ENCODE data around the gene TEX48.

The TEX48 gene

GRCh38 chr9:114693248-114693855, 11.4 kb upstream of the TEX48 start:
- no peak for DNase-seq

DNA sequence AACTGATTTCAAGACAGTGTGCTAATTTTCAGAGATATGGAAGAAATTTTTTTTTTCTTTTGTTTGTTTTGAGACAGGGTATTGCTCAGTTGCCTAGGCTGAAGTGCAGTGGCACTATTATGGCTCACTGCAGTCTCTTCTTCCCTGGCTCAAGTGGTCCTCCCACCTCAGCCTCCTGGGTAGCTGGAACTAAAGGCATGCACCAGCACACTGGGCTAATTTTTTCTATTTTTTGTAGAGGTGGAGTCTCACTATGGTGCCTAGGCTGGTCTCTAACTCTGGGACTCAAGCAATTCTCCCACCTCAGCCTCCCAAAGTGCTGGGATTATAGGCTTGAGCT, 9.9 kb upstream of the TEX48 start:
- no peak for DNase-seq

- DNase-seq, result no peak
Measured at GRCh38 chr9:114691046-114691955, 9.3 kb upstream of the TEX48 start.

GRCh38 chr9:114690308-114690707, 8.3 kb upstream of the TEX48 start:
- no peak for DNase-seq

DNA sequence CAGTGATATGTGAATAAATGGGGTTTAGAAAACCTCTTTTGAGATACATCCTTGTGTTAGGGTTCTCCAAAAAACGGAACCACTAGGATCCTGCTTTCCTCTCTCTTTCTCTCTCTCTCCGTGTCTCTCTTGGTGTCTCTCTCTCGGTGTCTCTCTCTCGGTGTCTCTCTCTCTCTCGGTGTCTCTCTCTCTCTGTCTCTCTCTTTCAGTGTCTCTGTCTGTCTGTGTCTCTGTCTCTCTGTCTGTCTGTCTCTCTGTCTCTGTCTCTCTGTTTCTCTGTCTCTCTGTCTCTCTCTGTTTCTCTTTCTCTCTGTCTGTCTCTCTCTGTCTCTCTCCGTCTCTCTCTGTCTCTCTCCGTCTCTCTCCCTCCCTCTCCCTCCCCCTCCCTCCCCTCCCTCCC, 7.8 kb upstream of the TEX48 start:
- DNase-seq, result no peak

GRCh38 chr9:114688909-114689610, 7.1 kb upstream of the TEX48 start:
- DNase-seq, result no peak

DNA sequence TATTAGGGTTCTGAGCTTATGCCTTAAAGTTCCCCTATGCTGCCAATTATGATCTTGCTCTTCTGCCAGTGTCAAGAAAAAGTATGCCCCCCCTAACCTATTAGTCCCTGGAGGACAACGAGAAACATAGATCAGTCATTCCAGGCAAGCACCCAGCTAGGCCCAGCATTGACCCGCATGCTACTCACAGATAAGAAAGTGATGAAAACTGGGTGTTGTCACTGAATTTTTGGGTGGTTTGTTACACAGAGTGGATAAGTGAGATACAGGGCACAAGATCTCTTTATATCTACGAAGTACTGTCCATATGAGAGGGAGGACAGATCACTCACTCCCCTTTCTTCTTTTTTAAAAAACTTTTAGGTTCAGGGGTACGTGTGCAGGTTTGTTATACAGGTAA, 6.4 kb upstream of the TEX48 start:
- no peak for DNase-seq

- DNase-seq, result no peak
Measured at GRCh38 chr9:114687034-114687433, 5.0 kb upstream of the TEX48 start.

- no peak for DNase-seq
Measured at GRCh38 chr9:114685951-114686350, 4.0 kb upstream of the TEX48 start.

- no peak for DNase-seq
Measured at GRCh38 chr9:114684036-114684435, 2.0 kb upstream of the TEX48 start.

DNA sequence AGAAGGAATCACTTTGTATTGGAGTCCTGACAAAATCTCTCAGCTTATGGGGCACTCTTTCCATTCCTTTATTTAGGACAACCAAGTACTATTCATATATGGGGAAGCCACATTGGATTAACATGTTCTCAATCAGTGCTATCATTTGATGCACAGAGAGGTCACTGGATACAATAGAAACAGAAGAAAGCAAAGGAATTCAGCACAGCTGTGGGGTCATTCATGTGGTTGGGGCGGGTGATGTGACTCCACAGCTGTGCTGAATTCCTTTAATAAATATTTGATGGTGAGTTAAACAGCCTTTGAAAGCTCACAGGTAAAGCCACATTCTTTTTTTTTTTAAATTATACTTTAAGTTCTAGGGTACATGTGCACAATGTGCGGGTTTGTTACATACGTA, 854 bp upstream of the TEX48 start:
- no peak for DNase-seq

- DNase-seq, result no peak
Measured at GRCh38 chr9:114680259-114681001, 1.6 kb downstream of the TEX48 start.

GRCh38 chr9:114678795-114679194, 3.2 kb downstream of the TEX48 start:
- DNase-seq, result no peak

DNA sequence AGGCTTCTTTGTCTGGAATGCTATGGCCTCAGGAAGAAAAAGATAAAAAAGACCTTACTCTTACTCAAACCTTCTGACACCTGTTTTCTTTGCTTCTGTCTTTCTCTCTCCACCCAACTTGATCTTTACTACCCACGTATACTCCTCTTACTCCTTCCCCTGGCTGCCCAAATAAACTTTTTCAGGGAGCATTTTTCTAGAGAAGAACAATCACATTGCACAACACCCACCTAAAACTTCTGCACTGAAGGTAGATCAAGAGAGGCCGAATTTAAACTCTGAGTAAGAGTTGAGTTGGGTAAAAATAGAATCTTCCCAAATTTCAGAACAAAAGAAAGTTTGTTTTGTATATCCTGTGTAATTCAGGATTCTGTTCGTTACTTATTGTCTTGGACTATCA, 3.9 kb downstream of the TEX48 start:
- no peak for DNase-seq

- DNase-seq, result no peak
Measured at GRCh38 chr9:114677418-114677817, 4.6 kb downstream of the TEX48 start.

DNA sequence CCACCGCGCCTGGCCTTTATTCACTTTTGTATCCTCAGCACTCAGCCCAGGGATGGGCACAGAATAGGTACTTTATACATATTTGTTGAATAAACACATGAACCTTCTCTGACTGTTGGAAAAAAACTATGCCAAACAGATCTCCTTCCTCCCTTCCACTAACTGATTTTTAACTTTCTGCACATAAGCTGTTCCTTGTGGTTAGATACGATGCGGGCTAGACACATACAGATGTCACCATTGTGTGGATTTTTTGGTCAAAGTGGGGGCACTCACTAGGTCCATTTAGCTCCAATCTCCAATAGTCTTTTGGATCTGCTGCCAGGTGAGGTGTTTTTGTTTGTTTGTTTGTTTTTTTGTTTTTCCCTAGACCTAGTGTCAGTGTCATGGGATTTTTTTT, 5.1 kb downstream of the TEX48 start:
- DNase-seq, result no peak

- no peak for DNase-seq
Measured at GRCh38 chr9:114674798-114675540, 7.0 kb downstream of the TEX48 start.

- DNase-seq, result no peak
Measured at GRCh38 chr9:114674076-114674797, 7.8 kb downstream of the TEX48 start.

DNA sequence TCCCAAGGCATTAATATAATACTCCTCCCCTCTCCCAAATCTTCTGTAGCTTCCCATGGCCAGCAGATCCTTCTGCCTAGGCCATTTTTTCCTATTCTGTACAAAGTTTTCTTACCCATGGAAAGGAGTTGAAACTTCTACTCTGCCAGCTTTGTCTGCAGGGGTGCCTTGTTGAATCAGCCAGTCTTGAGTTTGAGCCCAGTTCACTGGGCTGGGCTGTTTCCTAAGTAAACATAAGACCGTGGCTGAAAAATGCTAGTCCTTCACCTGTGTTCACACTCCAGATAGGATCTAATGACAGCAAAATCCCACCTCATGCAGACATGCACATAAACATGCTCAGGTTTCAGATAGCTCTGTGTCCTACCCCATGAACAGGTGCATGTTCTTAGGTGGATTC, 10.4 kb downstream of the TEX48 start:
- no peak for DNase-seq

- no peak for DNase-seq
Measured at GRCh38 chr9:114669961-114670360, 12.0 kb downstream of the TEX48 start.

DNA sequence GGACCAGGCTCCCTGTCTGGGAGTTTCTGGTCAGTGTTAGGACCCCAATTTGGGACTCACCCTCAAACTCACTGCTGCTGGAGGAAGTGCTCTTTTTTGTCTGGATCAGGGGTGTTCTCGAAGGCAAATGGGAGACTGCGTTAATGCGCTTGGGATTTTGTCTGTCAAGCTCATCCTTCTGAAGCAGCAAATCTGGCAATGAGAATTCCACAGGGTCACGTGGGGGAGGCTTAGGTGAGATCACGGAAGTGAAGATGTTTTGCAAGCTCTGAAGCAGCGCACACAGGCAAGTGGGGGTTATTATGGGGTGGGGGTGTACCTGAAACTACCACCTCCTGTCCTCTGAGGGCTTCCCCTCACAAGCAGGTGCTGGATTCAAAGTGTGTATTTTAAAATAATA, 13.8 kb downstream of the TEX48 start:
- no peak for DNase-seq

DNA sequence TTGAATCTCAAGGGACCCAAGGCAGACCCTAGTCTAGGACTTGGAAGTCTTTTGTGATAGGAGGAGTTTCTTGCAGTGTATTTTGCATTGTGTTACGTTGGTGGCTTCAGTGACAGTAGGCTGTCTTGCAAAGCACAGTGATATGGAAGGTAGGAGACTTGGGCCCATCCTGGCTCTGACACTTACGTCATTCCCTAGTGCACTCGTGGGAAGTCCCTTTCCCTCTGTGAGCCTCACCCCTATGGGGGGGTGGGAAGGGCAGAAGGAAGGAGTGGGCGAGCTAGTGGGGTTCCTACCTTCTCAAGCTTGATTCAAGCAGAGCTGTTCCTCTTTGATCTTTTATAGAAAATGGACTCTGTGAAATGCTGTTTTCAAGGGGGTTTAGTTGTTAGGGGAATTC, 15.1 kb downstream of the TEX48 start:
- DNase-seq, result no peak

Measured in right forelimb (tissue), 1 donor.